Measurements from ENCODE around the gene GMDS.

Gene GMDS

DNA sequence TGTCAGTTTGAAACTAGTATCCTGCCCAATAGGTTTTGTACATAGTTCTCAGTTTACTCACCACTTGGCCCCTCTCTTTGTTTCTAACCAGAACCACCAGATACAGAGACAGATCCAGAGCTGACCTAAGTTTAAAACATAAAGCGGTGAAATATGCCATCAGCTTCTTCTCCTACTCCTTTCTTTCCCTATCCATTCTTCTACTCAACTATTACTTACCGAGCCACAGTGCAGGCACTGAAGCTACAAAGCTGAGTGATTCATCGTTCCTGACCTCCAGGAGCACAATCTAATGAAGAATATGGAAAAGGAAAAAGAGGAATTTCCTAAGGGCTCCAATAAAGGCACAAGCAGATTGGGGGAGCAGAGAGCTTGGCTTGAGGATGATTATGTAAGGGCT lies 349.7 kb downstream of the GMDS start:
- no peak for DNase-seq (ENCODE audit: low read depth)

DNA sequence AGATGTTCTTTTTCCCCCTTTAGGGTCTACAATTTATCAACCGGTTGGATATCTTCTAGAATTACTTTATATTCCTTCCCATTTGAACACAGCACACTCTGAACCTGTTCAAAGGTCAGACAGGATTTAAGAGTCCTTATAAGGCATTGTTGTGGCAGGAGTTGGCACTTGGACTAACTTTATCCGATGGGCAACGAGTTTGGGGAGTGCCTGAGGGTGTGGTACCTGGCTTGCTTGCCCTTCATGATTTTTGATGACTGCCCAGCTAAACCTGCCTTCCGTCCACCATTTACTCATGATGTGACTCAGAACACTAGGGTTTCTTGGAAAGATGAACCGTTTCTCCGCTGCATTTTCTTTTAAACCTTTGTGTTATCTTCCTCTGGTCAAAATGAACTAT lies 350.5 kb downstream of the GMDS start:
- DNase-seq (ENCODE audit: low read depth): no peak

DNA sequence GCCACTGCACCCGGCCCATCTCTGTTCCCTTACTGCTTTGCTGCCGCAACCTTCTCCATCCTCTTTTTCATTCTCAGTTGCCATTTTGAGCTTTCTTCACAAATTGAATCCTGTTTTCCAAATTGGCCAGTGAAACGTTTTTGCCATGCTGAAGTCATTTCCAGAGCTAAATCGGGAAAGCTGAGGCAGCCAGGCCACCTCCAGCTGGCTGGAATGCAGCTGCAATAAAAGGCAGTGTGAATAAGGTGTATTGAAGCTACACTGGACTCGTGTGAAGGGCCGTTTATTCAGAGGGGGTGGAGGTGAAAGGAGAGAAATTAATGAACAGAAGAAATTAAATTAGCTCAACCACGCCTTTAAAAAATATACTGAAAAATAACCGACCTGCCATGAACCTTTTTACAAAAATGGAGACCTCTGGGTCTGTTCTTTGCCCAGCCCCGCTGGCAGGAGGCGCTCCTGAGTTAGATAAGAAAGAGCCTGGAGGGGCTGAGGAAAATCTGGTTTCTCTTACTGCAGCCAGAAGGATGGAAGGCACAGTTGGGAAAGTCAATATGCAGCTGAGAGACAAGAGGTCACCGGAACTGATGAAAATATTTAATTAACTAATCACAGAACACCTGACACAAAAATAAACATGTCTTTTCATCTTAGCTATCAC lies 351.8 kb downstream of the GMDS start:
- DNase-seq (ENCODE audit: low read depth): no peak

DNA sequence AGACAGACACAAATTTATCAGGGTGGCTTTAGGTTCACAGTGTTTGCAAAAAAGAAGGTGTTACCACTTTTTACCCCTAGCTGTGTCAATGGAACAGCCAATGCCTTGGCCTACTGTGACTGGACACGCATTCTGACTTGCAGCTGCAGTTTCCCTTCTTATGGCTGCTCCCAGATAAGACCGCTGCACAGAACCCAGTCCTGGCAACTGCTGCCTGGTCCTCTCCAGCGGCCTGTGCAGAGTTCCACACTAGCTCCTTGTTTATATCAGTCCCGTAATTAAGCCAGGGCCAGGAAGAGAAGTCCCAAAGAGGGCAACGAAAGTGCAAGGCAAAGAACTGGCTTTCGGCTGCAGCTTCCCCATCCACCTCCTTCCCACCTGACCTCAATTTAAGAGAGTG lies 352.7 kb downstream of the GMDS start:
- DNase-seq (ENCODE audit: low read depth): no peak

DNA sequence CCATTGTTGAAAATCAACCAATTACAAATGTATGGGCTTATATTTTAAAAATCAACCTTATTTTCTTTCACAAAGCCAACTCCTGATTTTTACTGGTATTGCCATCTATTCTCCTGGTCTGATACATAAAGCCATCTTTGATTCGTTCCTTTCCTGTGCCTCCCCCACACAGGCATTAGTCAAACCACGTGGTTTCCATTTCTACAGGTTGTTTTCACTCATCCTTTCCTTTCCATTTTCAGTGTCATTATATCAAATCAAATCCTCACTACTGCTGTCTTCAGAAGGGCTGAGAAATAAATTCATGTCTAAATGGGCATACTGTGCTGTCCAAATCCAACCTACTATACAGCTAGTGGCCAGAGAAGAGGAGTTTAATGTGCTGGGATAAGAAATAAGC lies 354.4 kb downstream of the GMDS start:
- DNase-seq (ENCODE audit: low read depth): no peak

DNA sequence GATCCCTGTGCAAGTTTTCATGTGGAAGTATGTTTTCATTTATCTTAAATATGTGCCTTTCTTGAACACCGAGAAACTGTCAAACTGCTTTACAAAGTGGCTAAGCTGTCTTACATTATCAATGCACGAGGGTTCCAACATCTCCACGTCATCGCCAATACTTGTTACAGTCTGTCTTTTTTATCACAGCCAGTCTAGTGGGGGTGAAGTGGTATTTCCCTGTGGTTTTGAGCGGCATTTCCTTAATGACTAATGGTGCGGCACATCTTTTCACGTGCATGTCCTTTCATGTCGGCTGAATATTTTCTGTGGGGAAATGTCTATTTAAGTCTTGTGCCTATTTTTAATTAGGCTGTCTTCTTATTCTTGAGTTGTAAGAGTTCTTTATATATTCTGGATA lies 355.3 kb downstream of the GMDS start:
- no peak for DNase-seq (ENCODE audit: low read depth)

DNA sequence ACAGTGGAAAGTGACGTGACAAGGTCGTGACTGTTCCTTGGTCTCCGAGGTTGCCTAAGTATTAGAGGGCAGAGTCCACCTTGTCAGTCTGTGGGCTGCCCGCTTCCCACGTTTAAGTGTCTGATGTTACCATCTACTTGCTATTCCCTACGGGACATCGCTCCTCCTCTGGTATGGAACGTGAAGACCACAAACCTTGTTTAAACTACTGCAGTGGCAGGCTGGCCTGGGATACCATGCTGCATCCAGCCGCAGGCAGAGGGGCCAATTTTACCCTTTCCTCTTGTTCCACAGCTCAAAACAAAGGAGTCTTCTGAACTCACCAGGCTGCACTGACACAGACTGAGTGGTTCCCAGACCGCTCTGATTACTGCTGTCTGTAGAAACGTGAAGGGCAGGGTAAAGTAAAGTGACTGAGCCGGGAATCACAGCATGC lies 359.8 kb downstream of the GMDS start:
- no peak for DNase-seq (ENCODE audit: low read depth)

DNA sequence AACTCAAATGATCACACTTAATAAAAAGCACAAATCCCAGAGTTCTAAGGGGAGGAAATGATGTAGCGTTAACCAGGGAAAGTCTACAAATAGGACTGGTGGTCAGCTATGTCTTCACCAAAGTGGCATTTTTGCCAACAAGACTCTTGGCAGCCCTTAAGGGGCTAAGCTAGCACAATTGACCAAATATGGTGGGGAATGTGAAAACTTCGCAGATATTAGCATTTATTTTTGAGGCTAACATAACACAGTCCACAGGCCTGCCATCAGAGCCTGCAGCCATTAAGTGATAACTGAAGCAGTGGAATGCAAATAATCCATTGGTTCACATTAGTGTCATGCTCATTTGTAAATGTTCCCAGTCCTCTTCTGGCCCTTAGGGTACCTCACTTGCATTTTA lies 361.1 kb downstream of the GMDS start:
- DNase-seq (ENCODE audit: low read depth): no peak

DNA sequence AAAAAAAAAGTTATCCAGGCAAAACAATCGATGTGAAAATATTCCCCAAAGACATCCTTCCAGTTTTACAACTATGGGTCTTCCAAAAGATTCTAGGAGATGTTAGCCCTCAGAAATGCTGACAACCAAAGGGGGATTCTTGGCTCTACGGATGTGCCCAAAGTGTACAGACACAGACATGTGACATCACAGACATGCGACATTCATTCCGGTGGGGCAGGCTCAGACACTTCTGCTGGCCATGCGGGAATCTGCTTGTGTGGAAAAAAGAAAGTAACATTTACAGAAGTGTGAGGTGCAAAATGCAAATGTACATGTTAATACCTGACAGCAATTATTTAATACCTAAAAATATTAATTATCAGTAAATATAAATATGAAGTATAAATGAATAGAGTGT lies 367.1 kb downstream of the GMDS start:
- DNase-seq (ENCODE audit: low read depth): no peak

DNA sequence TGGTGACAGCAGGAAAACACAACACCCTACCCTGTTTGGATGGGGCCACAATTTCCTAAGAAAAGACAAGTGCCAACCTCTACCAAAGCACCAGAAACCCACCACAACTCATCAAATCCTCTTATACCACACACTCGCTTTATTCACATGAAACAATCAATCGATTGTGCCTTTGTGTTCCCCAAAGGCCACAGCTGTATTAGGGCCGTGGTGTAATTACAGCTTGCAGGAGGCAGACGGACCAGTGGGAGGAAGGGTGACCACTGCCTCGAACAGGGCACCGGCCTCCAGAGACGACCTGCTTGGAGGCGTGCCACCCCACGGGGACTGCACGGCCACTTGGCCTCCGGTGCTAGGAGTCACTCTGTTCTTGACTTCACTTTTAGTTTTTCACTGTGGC lies 371.6 kb downstream of the GMDS start:
- DNase-seq (ENCODE audit: low read depth): no peak

DNA sequence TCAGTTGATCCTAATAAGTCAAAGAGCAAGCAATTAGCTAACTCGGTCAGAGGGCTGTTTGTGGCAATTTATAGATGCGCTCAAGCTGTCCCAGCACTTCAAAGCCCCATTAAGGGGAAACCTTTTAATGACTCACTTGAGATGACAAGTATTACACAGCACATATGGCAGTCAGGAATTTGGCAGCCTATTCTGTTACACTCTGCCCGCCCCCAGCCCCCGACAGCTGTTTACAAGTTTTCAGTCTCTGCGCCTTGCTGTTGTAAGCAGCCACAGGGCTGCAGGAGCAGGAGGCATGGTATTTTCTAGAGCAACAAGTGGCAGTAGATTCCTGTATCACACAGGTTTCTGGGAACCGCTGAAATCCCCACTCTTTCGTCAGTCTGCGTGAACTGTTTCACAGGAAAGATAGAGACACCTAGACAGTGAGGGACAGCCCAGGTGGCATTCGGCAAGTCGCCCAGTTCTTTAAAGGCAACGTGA lies 372.7 kb downstream of the GMDS start:
- DNase-seq (ENCODE audit: low read depth): no peak

DNA sequence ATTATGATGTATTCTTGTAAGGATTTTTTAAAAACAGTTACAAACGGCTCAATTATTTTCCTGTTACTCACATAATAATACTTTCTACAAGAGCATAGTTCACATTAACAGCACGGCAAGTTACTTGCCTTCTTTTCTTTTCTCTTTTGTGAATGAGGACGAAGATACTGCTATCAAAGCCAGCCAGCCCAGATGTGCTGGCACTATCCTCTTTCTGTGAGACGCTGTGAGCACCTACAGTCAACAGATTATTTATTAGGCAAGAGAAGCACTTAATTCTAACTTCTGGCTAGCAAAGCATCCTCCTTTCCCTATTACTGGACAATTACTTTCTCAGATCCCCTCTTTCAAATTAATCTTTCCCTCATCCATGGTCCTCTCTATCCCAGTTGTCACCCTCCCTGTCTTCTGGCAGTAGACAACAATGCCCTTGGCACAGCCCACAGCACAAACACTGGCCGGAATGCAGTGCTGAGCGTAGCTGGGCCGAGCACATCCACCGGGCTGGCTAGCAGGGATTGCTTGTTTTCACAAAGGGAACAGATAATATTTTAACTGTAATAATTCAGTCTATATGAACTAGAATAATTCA lies 373.6 kb downstream of the GMDS start:
- no peak for DNase-seq (ENCODE audit: low read depth)

DNA sequence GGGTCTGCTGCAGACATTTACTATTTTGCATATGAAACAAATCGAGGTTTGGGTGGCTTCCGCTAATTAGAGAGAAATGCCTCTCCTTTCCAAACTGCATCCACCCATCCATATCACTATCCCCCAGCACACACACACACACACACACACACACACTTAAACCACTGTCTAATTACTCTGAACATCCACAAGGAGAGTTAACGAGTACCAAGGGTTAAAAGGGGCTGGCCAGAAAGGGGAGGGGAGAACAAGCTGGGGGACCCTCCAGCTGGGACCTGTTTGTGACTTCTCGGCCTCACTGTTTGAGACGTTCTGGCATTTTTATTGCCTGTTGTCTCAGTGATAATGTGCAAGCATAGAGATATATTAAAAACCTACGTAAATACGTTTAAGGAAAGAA lies 374.5 kb downstream of the GMDS start:
- DNase-seq (ENCODE audit: low read depth): no peak

DNA sequence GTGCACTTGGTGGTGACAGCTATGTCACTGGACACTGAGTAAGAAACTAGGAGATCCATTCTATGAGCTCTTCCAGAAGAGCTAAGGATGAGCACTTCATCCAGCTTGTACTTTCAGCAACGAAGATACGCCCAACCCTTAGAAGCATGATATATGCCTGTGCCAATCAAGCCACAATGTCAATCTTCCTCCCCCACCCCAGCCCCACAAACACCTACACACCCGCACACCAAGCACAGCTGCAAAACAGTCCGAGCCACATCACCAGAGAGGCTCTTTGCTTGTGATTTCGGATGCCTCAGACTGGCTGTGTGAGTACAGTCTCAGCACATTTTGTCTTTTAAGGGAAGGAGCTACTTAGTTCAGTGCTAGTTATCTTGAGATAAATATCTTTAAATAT lies 375.2 kb downstream of the GMDS start:
- no peak for DNase-seq (ENCODE audit: low read depth)

DNA sequence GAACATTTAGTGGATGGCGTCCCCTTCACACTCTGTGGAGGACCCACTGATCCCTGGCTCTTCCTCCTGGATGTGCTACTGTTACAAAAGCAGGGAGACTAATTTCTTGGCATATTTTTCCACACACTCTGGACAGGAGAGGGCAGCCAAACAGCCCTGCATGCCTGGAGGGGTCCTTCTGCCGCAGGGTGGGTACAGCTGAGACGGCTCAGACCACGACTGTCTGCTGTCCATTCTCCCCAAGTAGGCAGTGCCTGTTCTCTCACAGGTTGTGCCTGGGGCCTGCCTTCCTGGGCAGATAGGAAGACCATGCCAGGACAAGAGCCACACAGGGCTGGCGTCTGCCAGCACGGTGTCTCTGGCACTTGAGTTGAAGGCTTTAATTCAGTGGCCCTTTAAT lies 375.6 kb downstream of the GMDS start:
- no peak for DNase-seq (ENCODE audit: low read depth)

DNA sequence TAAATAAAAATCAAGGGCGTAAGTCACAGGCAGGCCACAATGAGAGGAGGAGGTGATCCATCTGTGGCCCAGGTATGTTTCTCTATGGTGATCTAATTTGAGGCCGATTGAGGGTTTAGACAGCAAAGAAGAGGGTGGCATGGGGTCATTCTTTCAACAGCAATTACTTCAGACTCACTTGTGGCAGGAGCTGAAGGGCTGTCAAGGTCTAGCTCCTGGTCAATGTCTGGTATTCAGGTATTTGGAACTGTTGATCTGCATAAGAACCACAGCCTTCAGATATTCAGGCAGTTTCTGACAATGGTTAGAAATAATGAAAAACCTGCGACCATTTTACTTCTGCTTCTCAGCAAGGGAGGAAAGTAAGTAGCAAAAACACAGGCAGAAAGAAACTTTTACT lies 376.1 kb downstream of the GMDS start:
- no peak for DNase-seq (ENCODE audit: low read depth)

DNA sequence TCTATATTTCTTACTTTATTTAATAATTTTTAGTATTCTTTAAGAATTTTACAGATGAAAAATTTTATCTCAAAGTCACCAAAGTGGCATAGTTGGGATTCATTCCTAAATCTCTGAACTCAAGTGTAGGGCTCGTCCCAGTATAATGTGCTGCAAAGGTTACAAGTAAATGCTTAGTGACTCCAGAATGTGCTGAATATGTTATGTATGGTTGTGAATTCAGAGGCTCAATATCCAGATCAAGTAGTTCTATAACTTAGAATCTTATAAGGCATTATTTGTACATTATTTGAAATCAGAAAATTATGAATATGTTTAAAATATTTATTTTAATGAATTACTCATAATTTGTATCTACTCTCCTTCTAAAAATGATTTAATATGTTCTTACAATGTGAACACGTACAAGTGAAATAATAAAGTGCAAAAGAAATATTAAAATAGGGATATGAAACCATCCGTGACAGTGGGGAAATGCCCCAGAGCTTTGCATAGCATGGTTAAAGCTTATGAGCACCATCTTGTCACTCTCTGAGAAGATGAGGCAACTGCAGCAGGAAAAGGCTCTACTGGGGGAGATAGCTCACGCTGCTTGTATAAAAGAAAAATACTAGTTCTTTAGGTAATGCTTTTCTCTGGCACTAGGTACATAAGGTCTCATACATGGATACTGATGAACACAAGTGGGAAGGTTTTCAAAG lies 376.7 kb downstream of the GMDS start:
- no peak for DNase-seq (ENCODE audit: low read depth)

DNA sequence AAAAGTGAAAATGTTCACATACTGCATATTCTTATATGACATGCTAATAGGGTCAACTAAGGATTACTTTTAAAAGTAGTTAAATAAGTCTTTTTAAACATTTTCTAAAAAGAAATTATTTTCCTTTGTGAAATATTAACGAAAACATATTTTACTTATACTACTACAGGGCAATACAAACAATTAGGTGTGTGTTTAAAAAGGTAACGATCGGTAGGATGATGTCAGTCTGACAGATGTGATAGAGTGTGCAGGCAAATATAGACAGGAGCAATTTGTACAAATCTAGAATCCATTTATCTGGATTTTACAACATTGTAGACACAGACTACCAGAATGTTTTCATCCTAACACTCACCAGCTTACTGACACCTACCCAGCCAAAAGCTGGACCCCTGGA lies 378.2 kb downstream of the GMDS start:
- no peak for DNase-seq (ENCODE audit: low read depth)

DNA sequence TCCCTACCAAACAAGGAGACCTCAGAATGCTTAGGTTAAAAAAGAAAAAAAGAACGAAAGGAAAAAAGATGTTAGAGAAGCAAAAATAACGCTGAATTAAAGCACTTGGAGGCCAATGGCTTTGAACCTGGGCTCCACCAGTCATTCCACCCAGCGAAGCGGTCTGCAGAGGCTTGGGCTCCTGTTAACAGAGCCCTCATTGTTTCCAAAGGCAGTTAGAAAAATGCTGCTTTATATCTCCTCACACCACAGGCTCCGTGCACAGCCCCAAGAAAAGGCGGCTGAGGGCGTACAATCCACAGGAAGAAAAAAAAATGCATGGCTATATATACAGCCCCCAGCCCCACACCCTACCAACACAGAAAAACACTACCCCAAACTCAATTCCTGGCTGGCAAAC lies 379.8 kb downstream of the GMDS start:
- DNase-seq (ENCODE audit: low read depth): no peak

DNA sequence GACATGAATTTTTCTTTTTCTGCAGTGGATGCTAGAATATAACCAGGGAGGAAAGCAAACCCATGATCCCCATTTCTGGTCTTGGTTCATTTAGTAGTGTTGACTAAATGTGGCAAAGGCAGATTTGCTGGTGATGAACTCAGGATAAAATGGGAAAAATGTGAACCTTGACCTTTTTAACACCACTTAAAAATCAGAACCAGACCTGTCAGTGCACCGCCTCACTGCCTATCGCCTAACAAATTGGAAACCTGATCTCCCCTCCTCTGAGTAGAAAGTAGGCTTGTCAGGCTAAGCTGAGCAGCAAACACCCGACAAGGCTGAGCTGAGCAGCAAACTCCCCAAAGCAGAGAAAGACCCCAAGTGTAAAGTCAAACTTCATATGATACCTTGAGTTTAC lies 380.9 kb downstream of the GMDS start:
- no peak for DNase-seq (ENCODE audit: low read depth)

DNA sequence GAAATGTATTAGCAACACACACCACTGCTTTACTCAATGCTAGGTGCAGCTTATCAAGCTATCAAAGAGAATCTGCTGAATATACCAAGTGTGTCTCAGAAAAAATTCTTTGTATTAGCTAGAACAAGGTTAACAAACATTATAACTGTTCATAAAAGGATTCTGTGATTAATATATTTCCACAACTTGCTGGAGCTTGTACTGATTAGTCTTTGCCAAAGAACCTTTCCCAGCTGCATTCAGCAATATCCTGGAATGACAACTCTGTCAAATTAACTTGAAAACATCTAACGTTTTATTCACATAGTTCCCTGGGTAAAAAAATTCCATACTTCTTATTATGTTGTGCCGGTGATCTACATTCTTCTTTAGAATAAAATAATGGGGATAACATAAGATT lies 383.0 kb downstream of the GMDS start:
- DNase-seq (ENCODE audit: low read depth): no peak

DNA sequence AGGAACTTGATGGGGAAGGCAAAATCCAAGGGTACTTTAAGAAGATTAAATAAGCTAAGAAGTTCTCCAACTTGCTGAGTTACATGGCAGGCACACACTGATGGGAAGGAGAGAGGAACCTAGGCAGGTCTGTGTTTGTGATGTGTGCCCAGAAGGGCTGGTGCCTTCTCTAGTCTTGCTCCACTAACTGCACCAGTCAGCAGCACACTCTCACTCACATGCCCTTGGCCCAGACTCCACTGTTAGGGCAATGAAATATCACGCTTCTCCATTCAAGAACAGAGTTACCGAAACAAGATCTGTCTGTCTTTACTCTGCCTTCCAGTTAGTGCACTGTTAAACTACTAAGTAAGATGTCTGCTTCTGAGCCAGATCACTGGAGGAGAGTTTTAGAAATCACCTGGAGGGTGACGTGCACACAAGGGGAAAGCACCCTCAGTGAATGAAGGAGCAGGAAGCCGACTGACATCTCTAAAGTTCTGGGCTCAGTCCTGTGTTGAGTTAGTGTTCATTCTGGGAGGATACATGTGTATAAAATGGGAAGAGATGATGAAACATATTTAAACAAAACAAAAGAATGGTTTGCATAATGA lies 384.6 kb downstream of the GMDS start:
- DNase-seq (ENCODE audit: low read depth): no peak

DNA sequence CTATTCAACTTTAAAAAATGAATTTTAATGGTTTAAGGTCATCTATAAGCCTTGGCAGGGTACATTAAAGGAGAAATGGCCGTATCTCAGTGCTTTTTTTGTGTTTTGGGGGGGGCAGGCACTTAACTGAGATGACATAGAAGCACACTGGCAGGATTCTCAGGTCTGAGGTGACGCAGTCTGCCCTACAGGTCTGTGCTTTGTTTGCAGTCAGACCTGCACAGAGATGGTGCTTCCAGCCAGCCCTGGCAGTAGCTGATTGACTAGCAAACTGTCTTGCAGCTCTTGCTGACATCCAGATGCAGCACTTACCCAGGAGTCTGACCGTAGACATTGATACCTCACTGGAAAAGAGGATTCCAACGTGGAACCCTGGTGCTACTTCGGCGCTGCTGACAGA lies 386.5 kb downstream of the GMDS start:
- no peak for DNase-seq (ENCODE audit: low read depth)

All from stimulated activated CD8-positive, alpha-beta memory T cell treated with anti-CD3 and anti-CD28 coated beads, Interleukin-4, amount 100 ng/mL, for 24 hours (primary cell).